DOHH2 (cell line): ENCODE results near the gene LCN15.

Experiments used
- CTCF ChIP-seq: fragments of 200-600 bp; sonication (generic); IDR thresholded peaks from one replicate; pipeline ENCODE4 v1.5.1; 2014; ENCODE audit warnings: antibody characterized with exemption, mild to moderate bottlenecking, low read depth, low read length; ENCODE audit not compliant: poor library complexity, severe bottlenecking
- EZH2phosphoT487 ChIP-seq: fragments of 200-600 bp; sonication (generic); IDR thresholded peaks from 2 replicates; pipeline ENCODE4 v1.6.1; 2017; ENCODE audit warnings: borderline replicate concordance, mild to moderate bottlenecking, antibody characterized with exemption, low read length, moderate library complexity, mixed read lengths

DNA sequence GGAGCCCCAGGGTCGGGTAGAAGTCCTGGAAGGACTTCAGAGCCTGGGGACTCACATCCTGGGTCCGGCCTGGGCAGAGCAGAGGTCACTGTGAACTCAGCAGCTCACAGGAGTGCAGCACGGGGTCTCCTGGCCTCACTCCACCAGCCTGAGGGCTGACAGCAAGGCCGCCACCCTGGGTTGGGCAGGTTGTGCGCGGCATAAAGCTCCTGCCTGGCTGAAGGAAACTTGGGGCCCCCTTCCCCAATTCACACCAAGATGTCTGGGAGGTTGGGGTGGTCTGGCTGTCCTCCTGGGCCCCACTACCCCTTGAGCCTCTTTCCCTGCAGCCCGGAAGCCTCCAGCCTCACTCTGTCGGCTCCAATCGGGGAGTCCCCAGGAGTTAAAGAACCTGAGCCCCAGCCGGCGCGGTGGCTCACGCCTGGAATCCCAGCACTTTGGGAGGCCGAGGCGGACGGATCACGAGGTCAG is 2.1 kb downstream of the LCN15 start:
- no peak for TF ChIP-seq CTCF
- no peak for TF ChIP-seq EZH2phosphoT487
